GM21367 (cell line): ENCODE results near the gene VPS51.

Experiments used
- ATAC-seq: cut with Tn5 transposase; IDR thresholded peaks from one replicate; pipeline ENCODE4 v1.9.1; 2021; ENCODE audit not compliant: unreplicated experiment

Gene VPS51

DNA sequence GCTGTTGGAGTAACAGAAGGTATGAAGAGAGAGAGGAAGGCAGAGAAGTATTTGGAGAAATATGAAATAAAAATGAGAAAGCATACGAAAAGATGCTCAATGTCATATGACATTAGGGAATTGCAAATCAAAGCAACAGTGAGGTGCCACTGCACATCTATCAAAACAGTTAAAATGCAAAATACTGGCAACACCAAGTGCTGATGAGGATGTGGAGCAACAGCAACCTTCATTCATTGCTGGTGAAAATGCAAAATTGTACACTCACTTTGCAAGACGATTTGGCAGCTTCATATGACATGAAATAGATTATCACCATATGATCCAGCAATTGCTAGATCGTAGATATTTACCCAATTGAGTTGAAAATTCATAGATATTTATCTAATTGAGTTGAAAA, 64.6 kb downstream of the VPS51 start:
- no peak for ATAC-seq
